ENCODE results near the gene ZNF226. TPM values are rescaled to one million over a fixed set of nuclear protein-coding genes. Genes with fewer than 3 reads are reported as not detected.
"Not testable (repeated sequence)": the region's sequence is repeated elsewhere in the genome, so short reads cannot be mapped to it uniquely, and the experiment has no call there.

The ZNF226 gene
- total RNA-seq, 2 experiments from 2014 or later = 14.6 to 17.9 TPM

- peak overlapping the region; percentile 6 for H3K27ac ChIP-seq (ENCODE audit: low read depth, low read length, poor library complexity, severe bottlenecking)
- POLR2A ChIA-PET = interaction anchor here (0.6 to 1.8 kb wide), 6 partner anchors 10 to 295 kb away, joined by 3 to 5 read pairs (median 3); partner anchors contain the start of genes ZNF226 and ZNF235
- H3K9me3 ChIP-seq (ENCODE audit: low read length) = peaks cover 20% of the 10 kb centered on the region; the same call in 1 of the 2 replicates
- H3K4me2 ChIP-seq (ENCODE audit: low read length) = peak overlapping the region; percentile 78
- H3K4me1 ChIP-seq (ENCODE audit: insufficient read depth, low read length, poor library complexity, severe bottlenecking) = peaks cover 5% of the 10 kb centered on the region
- H3K4me3 ChIP-seq (ENCODE audit: low read depth, low read length, poor library complexity, severe bottlenecking) = peak overlapping the region; percentile 82
- H2AFZ ChIP-seq (ENCODE audit: low read length) = peak overlapping the region; percentile 99
- CTCF ChIA-PET (ENCODE audit: unreplicated experiment) = no interaction called here
- H4K20me1 ChIP-seq (ENCODE audit: insufficient read depth, low read length) = no peaks in the 10 kb centered on the region
- peak; percentile 95 for DNase-seq (ENCODE audit: low spot score)
- no peaks in the 10 kb centered on the region for H3K79me2 ChIP-seq (ENCODE audit: insufficient read depth, low read depth, low read length)
- intact Hi-C loops (cut with micrococcal nuclease; ENCODE audit: unreplicated experiment) = loop anchor here (2.0 kb wide), 1 partner anchor 42 kb away; the partner anchor contains the start of gene ZNF226
- no peaks in the 10 kb centered on the region for H3K36me3 ChIP-seq (ENCODE audit: insufficient read depth, low read length)
- no peaks in the 10 kb centered on the region for H3K9me2 ChIP-seq (ENCODE audit: insufficient read depth, low read length)
- no peak for TF ChIP-seq EZH2phosphoT487 (IDR thresholded peaks at IDR 0.05; ENCODE audit: borderline replicate concordance, low read depth, low read length)
- no TSS peak for BruUV-seq (replicated peaks)
Observed at GRCh38 chr19:44207126-44207803, 42.4 kb downstream of the ZNF226 start.

GRCh38 chr19:44212250-44212865 is 47.5 kb downstream of the ZNF226 start, which contains the start of gene ZNF227:
ZNF227 (plus strand) TSS chr19:44212532; CDS start chr19:44217793, 5,261 bp downstream.
- DNase-seq (ENCODE audit: low spot score) = peak; percentile 78
- no peaks in the 10 kb centered on the region for H3K9me2 ChIP-seq (ENCODE audit: insufficient read depth, low read length)
- H3K27ac ChIP-seq (ENCODE audit: low read depth, low read length, poor library complexity, severe bottlenecking) = peak within 1 kb of the TSS; percentile 13
- TF ChIP-seq EZH2phosphoT487 (IDR thresholded peaks at IDR 0.05; ENCODE audit: borderline replicate concordance, low read depth, low read length) = no peak
- no peak for TF ChIP-seq CTCF (conservative IDR thresholded peaks at IDR 0.05; ENCODE audit: low read length)
- peaks cover 10% of the 10 kb centered on the region; the same call in 1 of the 2 replicates for H3K9me3 ChIP-seq (ENCODE audit: low read length)
- peak within 1 kb of the TSS; percentile 96 for H2AFZ ChIP-seq (ENCODE audit: low read length)
- peak within 1 kb of the TSS; percentile 82 for H3K4me3 ChIP-seq (ENCODE audit: low read depth, low read length, poor library complexity, severe bottlenecking)
- peaks cover 17% of the 10 kb centered on the region for H3K4me1 ChIP-seq (ENCODE audit: insufficient read depth, low read length, poor library complexity, severe bottlenecking)
- peaks cover 20% of the 10 kb centered on the region for H3K79me2 ChIP-seq (ENCODE audit: insufficient read depth, low read depth, low read length)
- peaks cover 31% of the 10 kb centered on the region for H3K36me3 ChIP-seq (ENCODE audit: insufficient read depth, low read length)
- H4K20me1 ChIP-seq (ENCODE audit: insufficient read depth, low read length) = no peaks in the 10 kb centered on the region
- POLR2A ChIA-PET = interaction anchor here (0.6 to 1.0 kb wide), 6 partner anchors 14 to 710 kb away, joined by 3 to 7 read pairs (median 3); partner anchors contain the start of gene ZNF226
- H3K4me2 ChIP-seq (ENCODE audit: low read length) = peak within 1 kb of the TSS; percentile 75
- intact Hi-C loops (cut with micrococcal nuclease; ENCODE audit: unreplicated experiment) = loop anchor here (2.0 to 10.0 kb wide), 2 partner anchors 100 to 118 kb away; partner anchors contain the start of genes ZNF224 and ZNF225
- CTCF ChIA-PET (ENCODE audit: unreplicated experiment) = interaction anchor here (0.7 kb wide), 1 partner anchor 47 kb away, joined by 3 read pairs; the partner anchor contains the start of gene ZNF226
- BruUV-seq (replicated peaks) = no TSS peak

GRCh38 chr19:44212866-44213346 is 48.0 kb downstream of the ZNF226 start:
- TF ChIP-seq CTCF (conservative IDR thresholded peaks at IDR 0.05; ENCODE audit: low read length) (no peak), EZH2phosphoT487 (IDR thresholded peaks at IDR 0.05; ENCODE audit: borderline replicate concordance, low read depth, low read length) (no peak)
- Histone ChIP-seq H3K9me2 (ENCODE audit: insufficient read depth, low read length) (no peaks in the 10 kb centered on the region), H3K9me3 (ENCODE audit: low read length) (peaks cover 10% of the 10 kb centered on the region; the same call in 1 of the 2 replicates), H4K20me1 (ENCODE audit: insufficient read depth, low read length) (no peaks in the 10 kb centered on the region), H3K4me2 (ENCODE audit: low read length) (peak overlapping the region; percentile 75), H2AFZ (ENCODE audit: low read length) (peak overlapping the region; percentile 96), H3K4me3 (ENCODE audit: low read depth, low read length, poor library complexity, severe bottlenecking) (peak overlapping the region; percentile 82), H3K27ac (ENCODE audit: low read depth, low read length, poor library complexity, severe bottlenecking) (peak overlapping the region; percentile 13), H3K79me2 (ENCODE audit: insufficient read depth, low read depth, low read length) (peaks cover 20% of the 10 kb centered on the region), H3K4me1 (ENCODE audit: insufficient read depth, low read length, poor library complexity, severe bottlenecking) (peaks cover 13% of the 10 kb centered on the region), H3K36me3 (ENCODE audit: insufficient read depth, low read length) (peaks cover 37% of the 10 kb centered on the region)
- ChIA-PET CTCF (ENCODE audit: unreplicated experiment) (no interaction called here), POLR2A (interaction anchor here (0.6 to 0.7 kb wide), 5 partner anchors 15 to 711 kb away, joined by 3 read pairs; no protein-coding TSS in a partner anchor)
- no peak for DNase-seq (ENCODE audit: low spot score)
- intact Hi-C loops (cut with micrococcal nuclease; ENCODE audit: unreplicated experiment) = loop anchor here (2.0 to 10.0 kb wide), 2 partner anchors 100 to 118 kb away; partner anchors contain the start of genes ZNF224 and ZNF225
- TSS peak; percentile 83 for BruUV-seq (replicated peaks)

GRCh38 chr19:44219926-44220325 is 55.0 kb downstream of the ZNF226 start:
- H3K4me3 ChIP-seq (ENCODE audit: low read depth, low read length, poor library complexity, severe bottlenecking); H2AFZ ChIP-seq (ENCODE audit: low read length); H3K9me2 ChIP-seq (ENCODE audit: insufficient read depth, low read length); H3K4me2 ChIP-seq (ENCODE audit: low read length); BruUV-seq (replicated peaks); H3K9me3 ChIP-seq (ENCODE audit: low read length); POLR2A ChIA-PET; H3K79me2 ChIP-seq (ENCODE audit: insufficient read depth, low read depth, low read length); H3K4me1 ChIP-seq (ENCODE audit: insufficient read depth, low read length, poor library complexity, severe bottlenecking); CTCF ChIA-PET (ENCODE audit: unreplicated experiment); H4K20me1 ChIP-seq (ENCODE audit: insufficient read depth, low read length); DNase-seq (ENCODE audit: low spot score); H3K27ac ChIP-seq (ENCODE audit: low read depth, low read length, poor library complexity, severe bottlenecking): not testable (repeated sequence)
- intact Hi-C loops (cut with micrococcal nuclease; ENCODE audit: unreplicated experiment) = loop anchor here (10.0 kb wide), 1 partner anchor 125 kb away; the partner anchor contains the start of gene ZNF224
- H3K36me3 ChIP-seq (ENCODE audit: insufficient read depth, low read length) = peaks cover 47% of the 10 kb centered on the region

Data from OCI-LY7 (cell line).